Chondrocyte (in vitro differentiated cells): ENCODE measurements around the gene GRHL1. TPM values are rescaled to one million over a fixed set of nuclear protein-coding genes. Genes with fewer than 3 reads are reported as not detected.

Experiments
- DNase-seq: peaks from one replicate; pipeline ENCODE4 v3.0.0; 2021; ENCODE audit warnings: mixed read lengths, low spot score
- H3K27ac Mint-ChIP-seq: one replicate; pipeline ENCODE4 v1.8.0; 2021; ENCODE audit warnings: mild to moderate bottlenecking, moderate library complexity, mixed read lengths; ENCODE audit not compliant: unreplicated experiment
- H3K27me3 Mint-ChIP-seq: 2 replicates; pipeline ENCODE4 v1.8.0; 2021; ENCODE audit warnings: low read depth, mixed read lengths
- H3K36me3 Mint-ChIP-seq: 2 replicates; pipeline ENCODE4 v1.8.0; 2021; ENCODE audit warnings: low read depth, mixed read lengths
- H3K4me1 Mint-ChIP-seq: 2 replicates; pipeline ENCODE4 v1.8.0; 2021; ENCODE audit warnings: low read depth, mild to moderate bottlenecking, mixed read lengths
- H3K4me3 Mint-ChIP-seq: one replicate; pipeline ENCODE4 v1.8.0; 2021; ENCODE audit warnings: mild to moderate bottlenecking, moderate library complexity, mixed read lengths; ENCODE audit not compliant: unreplicated experiment
- H3K9me3 Mint-ChIP-seq: 2 replicates; pipeline ENCODE4 v1.8.0; 2021; ENCODE audit warnings: low read depth, mixed read lengths
- total RNA-seq: library from RNA; stranded (reverse); gene quantifications from 3 replicates; pipeline ENCODE4 v1.2.1, GENCODE V29; 2021
- TF ChIP-seq, protein P1 (sequence below): fragments of 200-600 bp; sonication (generic); IDR thresholded peaks from 2 replicates; pipeline ENCODE4 v1.5.0; 2021; ENCODE audit warnings: antibody characterized with exemption, mild to moderate bottlenecking, moderate library complexity

GRHL1 gene
- total RNA-seq, 1 donor from 2014 or later, result 0.42 TPM

GRCh38 chr2:9994462-9994861 is 43.0 kb downstream of the GRHL1 start:
- peaks cover 1% of the 10 kb centered on the region for H3K27me3 Mint-ChIP-seq
- peaks cover 21% of the 10 kb centered on the region for H3K4me1 Mint-ChIP-seq
- H3K27ac Mint-ChIP-seq, result no peak overlapping the region
- no peak overlapping the region for H3K4me3 Mint-ChIP-seq
- DNase-seq, result no peak
- H3K36me3 Mint-ChIP-seq, result no peaks in the 10 kb centered on the region
- no peaks in the 10 kb centered on the region for H3K9me3 Mint-ChIP-seq
- TF ChIP-seq, protein P1, sequence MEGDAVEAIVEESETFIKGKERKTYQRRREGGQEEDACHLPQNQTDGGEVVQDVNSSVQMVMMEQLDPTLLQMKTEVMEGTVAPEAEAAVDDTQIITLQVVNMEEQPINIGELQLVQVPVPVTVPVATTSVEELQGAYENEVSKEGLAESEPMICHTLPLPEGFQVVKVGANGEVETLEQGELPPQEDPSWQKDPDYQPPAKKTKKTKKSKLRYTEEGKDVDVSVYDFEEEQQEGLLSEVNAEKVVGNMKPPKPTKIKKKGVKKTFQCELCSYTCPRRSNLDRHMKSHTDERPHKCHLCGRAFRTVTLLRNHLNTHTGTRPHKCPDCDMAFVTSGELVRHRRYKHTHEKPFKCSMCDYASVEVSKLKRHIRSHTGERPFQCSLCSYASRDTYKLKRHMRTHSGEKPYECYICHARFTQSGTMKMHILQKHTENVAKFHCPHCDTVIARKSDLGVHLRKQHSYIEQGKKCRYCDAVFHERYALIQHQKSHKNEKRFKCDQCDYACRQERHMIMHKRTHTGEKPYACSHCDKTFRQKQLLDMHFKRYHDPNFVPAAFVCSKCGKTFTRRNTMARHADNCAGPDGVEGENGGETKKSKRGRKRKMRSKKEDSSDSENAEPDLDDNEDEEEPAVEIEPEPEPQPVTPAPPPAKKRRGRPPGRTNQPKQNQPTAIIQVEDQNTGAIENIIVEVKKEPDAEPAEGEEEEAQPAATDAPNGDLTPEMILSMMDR, result no peak

GRCh38 chr2:9995059-9995458 is 43.6 kb downstream of the GRHL1 start:
- H3K4me1 Mint-ChIP-seq, result peaks cover 21% of the 10 kb centered on the region
- H3K9me3 Mint-ChIP-seq, result no peaks in the 10 kb centered on the region
- peaks cover 1% of the 10 kb centered on the region for H3K27me3 Mint-ChIP-seq
- no peak overlapping the region for H3K4me3 Mint-ChIP-seq
- no peaks in the 10 kb centered on the region for H3K36me3 Mint-ChIP-seq
- no peak overlapping the region for H3K27ac Mint-ChIP-seq
- TF ChIP-seq, protein P1, result no peak
- DNase-seq, result no peak

- no peak for DNase-seq
- peaks cover 1% of the 10 kb centered on the region for H3K27me3 Mint-ChIP-seq
- H3K4me1 Mint-ChIP-seq, result peaks cover 10% of the 10 kb centered on the region
- H3K27ac Mint-ChIP-seq, result no peak overlapping the region
- TF ChIP-seq, protein P1, result no peak
- H3K36me3 Mint-ChIP-seq, result no peaks in the 10 kb centered on the region
- H3K4me3 Mint-ChIP-seq, result no peak overlapping the region
- no peaks in the 10 kb centered on the region for H3K9me3 Mint-ChIP-seq
Observed at GRCh38 chr2:9996321-9996720, 44.8 kb downstream of the GRHL1 start.

DNA sequence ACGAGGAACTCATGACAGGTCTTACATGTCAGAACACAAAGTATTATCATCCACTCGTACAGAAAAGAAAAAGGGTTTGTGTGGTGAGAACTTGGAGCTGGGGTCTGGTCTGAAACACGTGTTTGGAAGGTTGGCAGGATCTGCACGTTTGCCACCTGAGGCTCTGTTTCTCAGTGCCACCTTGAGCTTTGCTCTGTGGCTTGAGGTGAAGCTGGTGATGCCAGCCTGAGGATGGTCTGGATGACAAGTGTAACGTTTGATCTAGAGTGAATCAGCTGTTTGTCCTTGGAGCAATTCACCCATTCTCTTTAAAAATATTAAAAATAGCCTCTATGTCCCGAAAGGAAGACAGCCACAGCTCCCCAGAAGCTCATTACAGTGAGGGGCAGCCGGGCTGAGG is 46.4 kb downstream of the GRHL1 start:
- Mint-ChIP-seq H3K4me3 (no peak overlapping the region), H3K36me3 (no peaks in the 10 kb centered on the region), H3K4me1 (no peaks in the 10 kb centered on the region), H3K9me3 (no peaks in the 10 kb centered on the region), H3K27ac (no peak overlapping the region), H3K27me3 (peaks cover 1% of the 10 kb centered on the region)
- no peak for DNase-seq
- TF ChIP-seq, protein P1, result no peak

- Mint-ChIP-seq H3K4me1 (no peaks in the 10 kb centered on the region), H3K36me3 (no peaks in the 10 kb centered on the region), H3K9me3 (no peaks in the 10 kb centered on the region), H3K4me3 (no peak overlapping the region), H3K27me3 (peaks cover 1% of the 10 kb centered on the region), H3K27ac (no peak overlapping the region)
- TF ChIP-seq, protein P1, result no peak
- peak; percentile 73 for DNase-seq
Observed at GRCh38 chr2:9998916-9999654, 47.6 kb downstream of the GRHL1 start.
